Measurements from ENCODE around the gene NPR3.

GRCh38 chr5:32805971-32806638 is 95.0 kb downstream of the NPR3 start:
- TF ChIP-seq CTCF (IDR thresholded peaks at IDR 0.05), result no peak
- no peak for TF ChIP-seq POLR2A (IDR thresholded peaks at IDR 0.05)

All from thyroid gland (tissue), 4 donors.